GM04503 (cell line): ENCODE measurements around the gene MRPS34.

Source experiments
- DNase-seq: peaks from one replicate; pipeline ENCODE4 v3.0.0-alpha.2; 2012; ENCODE audit warnings: low read depth

Gene MRPS34

GRCh38 chr16:1727651-1728624 lies 45.0 kb downstream of the MRPS34 start:
- DNase-seq: no peak

GRCh38 chr16:1726661-1727502 lies 46.1 kb downstream of the MRPS34 start:
- no peak for DNase-seq

GRCh38 chr16:1724491-1724890 lies 48.4 kb downstream of the MRPS34 start:
- no peak for DNase-seq

- no peak for DNase-seq
These were observed 49.3 kb downstream of the MRPS34 start for GRCh38 chr16:1723450-1724147.
